RWPE2 (cell line): ENCODE measurements around the gene UMODL1.

Experiments used
- ATAC-seq: fragments of 200-7000 bp; cut with Tn5 transposase; 3 replicates; pipeline ENCODE4 v1.9.1; 2021; ENCODE audit warnings: low read depth
- DNase-seq: peaks from one replicate; pipeline ENCODE4 v3.0.0-alpha.2; 2020; ENCODE audit warnings: low spot score
- H3K27ac ChIP-seq: fragments of 450-650 bp; 2 replicates; pipeline ENCODE4 v1.5.1; 2017; ENCODE audit warnings: mild to moderate bottlenecking; ENCODE audit not compliant: poor library complexity, severe bottlenecking
- H3K27me3 ChIP-seq: fragments of 250-450 bp; sonication (Bioruptor Pico); 2 replicates; pipeline ENCODE4 v1.5.1; 2021; ENCODE audit warnings: mild to moderate bottlenecking, moderate library complexity; ENCODE audit not compliant: insufficient read depth, poor library complexity, severe bottlenecking
- H3K36me3 ChIP-seq: fragments of 250-450 bp; sonication (Bioruptor Pico); 2 replicates; pipeline ENCODE4 v1.5.1; 2020; ENCODE audit warnings: low read depth, mild to moderate bottlenecking, moderate library complexity
- H3K4me1 ChIP-seq: fragments of 250-450 bp; sonication (Bioruptor Pico); 2 replicates; pipeline ENCODE4 v1.5.1; 2021; ENCODE audit warnings: mild to moderate bottlenecking, moderate library complexity; ENCODE audit not compliant: insufficient read depth, poor library complexity, severe bottlenecking
- H3K4me3 ChIP-seq: fragments of 250-450 bp; sonication (Bioruptor Pico); 2 replicates; pipeline ENCODE4 v1.5.1; 2021; ENCODE audit warnings: mild to moderate bottlenecking, moderate library complexity; ENCODE audit not compliant: severe bottlenecking
- H3K9me3 ChIP-seq: fragments of 250-450 bp; sonication (Bioruptor Pico); 2 replicates; pipeline ENCODE4 v1.5.1; 2021; ENCODE audit warnings: mild to moderate bottlenecking, moderate library complexity; ENCODE audit not compliant: severe bottlenecking
- CTCF ChIP-seq: fragments of 450-650 bp; IDR thresholded peaks from one replicate; pipeline ENCODE4 v1.5.1; 2017; ENCODE audit warnings: mild to moderate bottlenecking, moderate library complexity; ENCODE audit not compliant: poor library complexity, severe bottlenecking

The UMODL1 gene

GRCh38 chr21:42151948-42152220, 80.8 kb downstream of the UMODL1 start:
- ATAC-seq (no peak), DNase-seq (no peak)
- Histone ChIP-seq H3K4me3 (no peak overlapping the region), H3K27me3 (no peaks in the 10 kb centered on the region), H3K4me1 (no peaks in the 10 kb centered on the region), H3K9me3 (no peaks in the 10 kb centered on the region), H3K36me3 (no peaks in the 10 kb centered on the region), H3K27ac (no peak overlapping the region)
- TF ChIP-seq CTCF = no peak

- no peak overlapping the region for H3K27ac ChIP-seq
Observed at GRCh38 chr21:42153046-42153686, 82.0 kb downstream of the UMODL1 start.

GRCh38 chr21:42153746-42154145, 82.6 kb downstream of the UMODL1 start:
- DNase-seq (no peak), ATAC-seq (no peak)
- H3K4me3 ChIP-seq = no peak overlapping the region
- no peaks in the 10 kb centered on the region for H3K27me3 ChIP-seq
- no peak for TF ChIP-seq CTCF
- no peaks in the 10 kb centered on the region for H3K9me3 ChIP-seq
- no peaks in the 10 kb centered on the region for H3K4me1 ChIP-seq
- H3K36me3 ChIP-seq = no peaks in the 10 kb centered on the region
- no peak overlapping the region for H3K27ac ChIP-seq

More at GRCh38 chr21:42153046-42153686, 82.0 kb downstream of the UMODL1 start:
- ATAC-seq = no peak
- no peaks in the 10 kb centered on the region for H3K4me1 ChIP-seq
- H3K36me3 ChIP-seq = no peaks in the 10 kb centered on the region
- no peak for DNase-seq
- no peak overlapping the region for H3K4me3 ChIP-seq
- H3K9me3 ChIP-seq = no peaks in the 10 kb centered on the region
- no peaks in the 10 kb centered on the region for H3K27me3 ChIP-seq
- TF ChIP-seq CTCF = no peak

- ATAC-seq (no peak), DNase-seq (no peak)
- H3K9me3 ChIP-seq = no peaks in the 10 kb centered on the region
- no peak overlapping the region for H3K4me3 ChIP-seq
- no peaks in the 10 kb centered on the region for H3K4me1 ChIP-seq
- no peak overlapping the region for H3K27ac ChIP-seq
- no peaks in the 10 kb centered on the region for H3K27me3 ChIP-seq
- H3K36me3 ChIP-seq = no peaks in the 10 kb centered on the region
- no peak for TF ChIP-seq CTCF
Observed at GRCh38 chr21:42154237-42155044, 83.3 kb downstream of the UMODL1 start.
